H9 (cell line): ENCODE measurements around the gene SAG. TPM values are rescaled to one million over a fixed set of nuclear protein-coding genes. Genes with fewer than 3 reads are reported as not detected.

Experiments used
- DNase-seq: peaks from one replicate; pipeline ENCODE4 v3.0.0-alpha.2; 2017
- H2AFZ ChIP-seq: one replicate; pipeline ENCODE4 v1.6.1; 2013; ENCODE audit warnings: mild to moderate bottlenecking, low read length, control low read depth, moderate library complexity
- H2AK5ac ChIP-seq: 2 replicates; pipeline ENCODE4 v1.6.1; 2013; ENCODE audit warnings: low read length, control low read depth, mixed read lengths; ENCODE audit not compliant: insufficient read length
- H2BK120ac ChIP-seq: one replicate; pipeline ENCODE4 v1.6.1; 2013; ENCODE audit warnings: low read depth, mild to moderate bottlenecking, low read length, control low read depth, inconsistent platforms; ENCODE audit not compliant: poor library complexity, severe bottlenecking
- H2BK12ac ChIP-seq: 2 replicates; pipeline ENCODE4 v1.6.1; 2013; ENCODE audit warnings: low read length, control low read depth, mixed read lengths, low read depth; ENCODE audit not compliant: insufficient read length
- H2BK15ac ChIP-seq: 2 replicates; pipeline ENCODE4 v1.6.1; 2013; ENCODE audit warnings: low read depth, low read length, control low read depth
- H2BK20ac ChIP-seq: one replicate; pipeline ENCODE4 v1.6.1; 2013; ENCODE audit warnings: low read depth, mild to moderate bottlenecking, low read length, control low read depth, inconsistent platforms; ENCODE audit not compliant: poor library complexity, severe bottlenecking
- H2BK5ac ChIP-seq: 2 replicates; pipeline ENCODE4 v1.6.1; 2013; ENCODE audit warnings: low read length, control low read depth, mixed read lengths; ENCODE audit not compliant: insufficient read length
- H3K14ac ChIP-seq: 2 replicates; pipeline ENCODE4 v1.6.1; 2013; ENCODE audit warnings: low read length, control low read depth; ENCODE audit not compliant: insufficient read depth
- H3K18ac ChIP-seq: 2 replicates; pipeline ENCODE4 v1.6.1; 2013; ENCODE audit warnings: low read depth, mild to moderate bottlenecking, mixed read lengths, low read length, control low read depth; ENCODE audit not compliant: insufficient read length
- H3K23ac ChIP-seq: 2 replicates; pipeline ENCODE4 v1.6.1; 2013; ENCODE audit warnings: low read length, control low read depth, mixed read lengths, low read depth; ENCODE audit not compliant: insufficient read length
- H3K23me2 ChIP-seq: 2 replicates; pipeline ENCODE4 v1.6.1; 2013; ENCODE audit warnings: low read depth, mild to moderate bottlenecking, mixed read lengths, low read length, control low read depth; ENCODE audit not compliant: insufficient read length, poor library complexity, severe bottlenecking
- H3K27ac ChIP-seq: 2 replicates; pipeline ENCODE4 v1.5.1; 2013; ENCODE audit warnings: low read length, control low read depth, mixed read lengths, low read depth; ENCODE audit not compliant: insufficient read length
- H3K27me3 ChIP-seq: 2 replicates; pipeline ENCODE4 v1.6.1; 2013; ENCODE audit warnings: low read length, control low read depth, inconsistent platforms; ENCODE audit not compliant: insufficient read depth
- H3K4ac ChIP-seq: 2 replicates; pipeline ENCODE4 v1.6.1; 2013; ENCODE audit warnings: low read depth, mild to moderate bottlenecking, control low read depth, inconsistent platforms, low read length, moderate library complexity
- H3K4me1 ChIP-seq: 2 replicates; pipeline ENCODE4 v1.6.1; 2013; ENCODE audit warnings: low read length, control low read depth, inconsistent platforms; ENCODE audit not compliant: insufficient read depth
- H3K4me2 ChIP-seq: 2 replicates; pipeline ENCODE4 v1.6.1; 2013; ENCODE audit warnings: low read length, control low read depth, mixed read lengths; ENCODE audit not compliant: insufficient read length, insufficient read depth
- H3K56ac ChIP-seq: 2 replicates; pipeline ENCODE4 v1.6.1; 2013; ENCODE audit warnings: low read depth, mild to moderate bottlenecking, mixed read lengths, low read length, control low read depth; ENCODE audit not compliant: insufficient read length
- H3K79me1 ChIP-seq: 2 replicates; pipeline ENCODE4 v1.6.1; 2013; ENCODE audit warnings: low read depth, mild to moderate bottlenecking, moderate library complexity, low read length, control low read depth, inconsistent platforms; ENCODE audit not compliant: insufficient read depth, poor library complexity, severe bottlenecking
- H3K79me2 ChIP-seq: 2 replicates; pipeline ENCODE4 v1.6.1; 2013; ENCODE audit warnings: low read length, control low read depth, inconsistent platforms; ENCODE audit not compliant: insufficient read depth
- H3K9ac ChIP-seq: 2 replicates; pipeline ENCODE4 v1.6.1; 2013; ENCODE audit warnings: low read length, control low read depth, mixed read lengths; ENCODE audit not compliant: insufficient read length; ENCODE audit errors: extremely low read depth
- H3K9me3 ChIP-seq: one replicate; pipeline ENCODE4 v1.6.1; 2013; ENCODE audit warnings: low read depth, low read length, inconsistent platforms; ENCODE audit not compliant: control insufficient read depth
- H3T11ph ChIP-seq: one replicate; pipeline ENCODE4 v1.6.1; 2013; ENCODE audit warnings: mild to moderate bottlenecking, low read length, control low read depth, inconsistent platforms
- H4K20me1 ChIP-seq: one replicate; pipeline ENCODE4 v1.6.1; 2013; ENCODE audit not compliant: control insufficient read depth, insufficient read length, insufficient read depth
- H4K5ac ChIP-seq: 2 replicates; pipeline ENCODE4 v1.6.1; 2013; ENCODE audit warnings: low read depth, mild to moderate bottlenecking, mixed read lengths, low read length, control low read depth; ENCODE audit not compliant: insufficient read length
- H4K8ac ChIP-seq: replicated peaks from 2 replicates; pipeline ENCODE4 v1.6.1; 2013; ENCODE audit warnings: low read length, control low read depth, mixed read lengths, low read depth; ENCODE audit not compliant: insufficient read length
- H4K91ac ChIP-seq: 2 replicates; pipeline ENCODE4 v1.6.1; 2013; ENCODE audit warnings: low read depth, mild to moderate bottlenecking, moderate library complexity, mixed read lengths, low read length, control low read depth; ENCODE audit not compliant: insufficient read length
- H3K27ac Mint-ChIP-seq, 3 experiments: 2 replicates in 2 of 3; 3 replicates in 1 of 3; pipeline ENCODE4 v1.8.0; 2020 to 2021; ENCODE audit warnings: mixed read lengths in 3 of 3, mild to moderate bottlenecking in 1 of 3, moderate library complexity in 1 of 3
- H3K27me3 Mint-ChIP-seq: 2 replicates; pipeline ENCODE4 v1.8.0; 2021; ENCODE audit warnings: low read depth, mild to moderate bottlenecking, moderate library complexity, mixed read lengths
- H3K36me3 Mint-ChIP-seq, 3 experiments: 2 replicates in 2 of 3; 3 replicates in 1 of 3; pipeline ENCODE4 v1.8.0; 2020 to 2021; ENCODE audit warnings: low read depth in 3 of 3, mixed read lengths in 3 of 3; ENCODE audit not compliant: insufficient read depth in 1 of 3
- H3K4me1 Mint-ChIP-seq, 2 experiments: 2 replicates each; pipeline ENCODE4 v1.8.0; 2020; ENCODE audit warnings: mixed read lengths in 2 of 2
- H3K4me3 Mint-ChIP-seq, 2 experiments: 2 replicates in 1 of 2; 3 replicates in 1 of 2; pipeline ENCODE4 v1.8.0; 2020 to 2021; ENCODE audit warnings: mild to moderate bottlenecking in 2 of 2, mixed read lengths in 2 of 2, moderate library complexity in 1 of 2
- H3K9me3 Mint-ChIP-seq, 2 experiments: 2 replicates in 1 of 2; 3 replicates in 1 of 2; pipeline ENCODE4 v1.8.0; 2020; ENCODE audit warnings: mild to moderate bottlenecking in 2 of 2, mixed read lengths in 2 of 2, moderate library complexity in 1 of 2
- WGBS: extraction: QIAGEN DNeasy Blood & Tissue Kit; methylation state at CpG from one replicate; pipeline ENCODE4 v1.1.7; 2013; ENCODE audit warnings: missing lambda C conversion rate, low lambda C conversion rate, mixed read lengths; ENCODE audit not compliant: insufficient read length; ENCODE audit errors: extremely low coverage; 5-methylcytosine and 5-hydroxymethylcytosine counted together
- total RNA-seq: library from RNA; stranded (reverse); gene quantifications from 2 replicates; pipeline ENCODE4 v1.2.1, GENCODE V29; 2021
- TF ChIP-seq, protein P1 (sequence below): fragments of 200-600 bp; sonication (generic); conservative IDR thresholded peaks from 3 replicates; pipeline ENCODE4 v1.8.0; 2021; ENCODE audit warnings: antibody characterized with exemption, mild to moderate bottlenecking

SAG gene
- total RNA-seq, 1 experiment from 2014 or later: not detected

DNA sequence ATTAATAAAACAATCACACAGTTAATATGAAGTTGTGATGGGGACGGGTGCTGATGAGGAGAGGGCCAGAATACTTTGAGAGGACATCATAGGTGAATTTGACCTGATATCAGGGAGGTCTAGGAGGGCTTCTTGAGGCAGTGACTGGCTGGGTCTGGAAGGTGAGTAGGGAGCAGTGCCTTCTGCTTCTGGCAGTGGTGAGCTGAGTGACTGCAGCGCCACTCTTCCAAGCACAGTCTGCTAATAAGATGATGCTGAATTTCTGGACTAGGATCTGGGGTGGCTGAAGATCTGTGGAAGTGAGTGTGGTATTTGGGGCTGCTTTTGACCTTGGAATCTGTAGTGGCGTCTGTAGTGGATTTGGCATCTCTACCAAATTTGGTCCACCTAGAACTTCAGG lies 52.2 kb downstream of the SAG start:
- no peak overlapping the region for H4K91ac ChIP-seq
- no peak overlapping the region for H3K14ac ChIP-seq
- no peak overlapping the region for H3K4me2 ChIP-seq
- TF ChIP-seq, protein P1, sequence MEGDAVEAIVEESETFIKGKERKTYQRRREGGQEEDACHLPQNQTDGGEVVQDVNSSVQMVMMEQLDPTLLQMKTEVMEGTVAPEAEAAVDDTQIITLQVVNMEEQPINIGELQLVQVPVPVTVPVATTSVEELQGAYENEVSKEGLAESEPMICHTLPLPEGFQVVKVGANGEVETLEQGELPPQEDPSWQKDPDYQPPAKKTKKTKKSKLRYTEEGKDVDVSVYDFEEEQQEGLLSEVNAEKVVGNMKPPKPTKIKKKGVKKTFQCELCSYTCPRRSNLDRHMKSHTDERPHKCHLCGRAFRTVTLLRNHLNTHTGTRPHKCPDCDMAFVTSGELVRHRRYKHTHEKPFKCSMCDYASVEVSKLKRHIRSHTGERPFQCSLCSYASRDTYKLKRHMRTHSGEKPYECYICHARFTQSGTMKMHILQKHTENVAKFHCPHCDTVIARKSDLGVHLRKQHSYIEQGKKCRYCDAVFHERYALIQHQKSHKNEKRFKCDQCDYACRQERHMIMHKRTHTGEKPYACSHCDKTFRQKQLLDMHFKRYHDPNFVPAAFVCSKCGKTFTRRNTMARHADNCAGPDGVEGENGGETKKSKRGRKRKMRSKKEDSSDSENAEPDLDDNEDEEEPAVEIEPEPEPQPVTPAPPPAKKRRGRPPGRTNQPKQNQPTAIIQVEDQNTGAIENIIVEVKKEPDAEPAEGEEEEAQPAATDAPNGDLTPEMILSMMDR: no peak
- no peak overlapping the region for H3K23ac ChIP-seq
- no peak for DNase-seq
- no peak overlapping the region for H2BK120ac ChIP-seq
- no peak overlapping the region for H4K8ac ChIP-seq
- Mint-ChIP-seq H3K9me3 (no peaks in the 10 kb centered on the region), H3K4me1 (peaks cover 11 to 12% of the 10 kb centered on the region in 2 experiments), H3K27me3 (peaks cover 19% of the 10 kb centered on the region), H3K27ac (no peak overlapping the region; a peak in 1 of 7 replicates), H3K36me3 (peaks cover 0 to 2% (median 1%) of the 10 kb centered on the region in 3 experiments; a peak in 4 of 7 replicates), H3K4me3 (no peak overlapping the region)
- no peak overlapping the region for H3T11ph ChIP-seq
- H3K27ac ChIP-seq: no peak overlapping the region
- no peak overlapping the region for H2BK15ac ChIP-seq
- no peak overlapping the region for H2BK5ac ChIP-seq
- no peak overlapping the region for H2BK20ac ChIP-seq
- no peak overlapping the region for H3K18ac ChIP-seq
- no peak overlapping the region for H3K56ac ChIP-seq
- peaks cover 5% of the 10 kb centered on the region; the same call in 1 of the 2 replicates for H3K27me3 ChIP-seq
- H2AK5ac ChIP-seq: no peak overlapping the region
- no peak overlapping the region for H2BK12ac ChIP-seq
- no peaks in the 10 kb centered on the region for H4K20me1 ChIP-seq
- peaks cover 6% of the 10 kb centered on the region for H3K23me2 ChIP-seq
- no peak overlapping the region for H2AFZ ChIP-seq
- H4K5ac ChIP-seq: no peak overlapping the region
- no peaks in the 10 kb centered on the region for H3K79me1 ChIP-seq
- no peaks in the 10 kb centered on the region; the same call in 1 of the 2 replicates for H3K4me1 ChIP-seq
- H3K4ac ChIP-seq: no peak overlapping the region
- WGBS: no CpG with 5 or more reads among the region's 3 CpGs
- H3K79me2 ChIP-seq: peaks cover 1% of the 10 kb centered on the region; the same call in 1 of the 2 replicates
- H3K9me3 ChIP-seq: no peaks in the 10 kb centered on the region
- H3K9ac ChIP-seq: no peak overlapping the region
